GM19468 (cell line): ENCODE results near the gene FAM114A1.

Experiments
- ATAC-seq: cut with Tn5 transposase; IDR thresholded peaks from one replicate; pipeline ENCODE4 v1.9.1; 2021; ENCODE audit warnings: mild to moderate bottlenecking, moderate library complexity, moderate number of reproducible peaks; ENCODE audit not compliant: unreplicated experiment; ENCODE audit errors: extremely low read depth

Gene FAM114A1

DNA sequence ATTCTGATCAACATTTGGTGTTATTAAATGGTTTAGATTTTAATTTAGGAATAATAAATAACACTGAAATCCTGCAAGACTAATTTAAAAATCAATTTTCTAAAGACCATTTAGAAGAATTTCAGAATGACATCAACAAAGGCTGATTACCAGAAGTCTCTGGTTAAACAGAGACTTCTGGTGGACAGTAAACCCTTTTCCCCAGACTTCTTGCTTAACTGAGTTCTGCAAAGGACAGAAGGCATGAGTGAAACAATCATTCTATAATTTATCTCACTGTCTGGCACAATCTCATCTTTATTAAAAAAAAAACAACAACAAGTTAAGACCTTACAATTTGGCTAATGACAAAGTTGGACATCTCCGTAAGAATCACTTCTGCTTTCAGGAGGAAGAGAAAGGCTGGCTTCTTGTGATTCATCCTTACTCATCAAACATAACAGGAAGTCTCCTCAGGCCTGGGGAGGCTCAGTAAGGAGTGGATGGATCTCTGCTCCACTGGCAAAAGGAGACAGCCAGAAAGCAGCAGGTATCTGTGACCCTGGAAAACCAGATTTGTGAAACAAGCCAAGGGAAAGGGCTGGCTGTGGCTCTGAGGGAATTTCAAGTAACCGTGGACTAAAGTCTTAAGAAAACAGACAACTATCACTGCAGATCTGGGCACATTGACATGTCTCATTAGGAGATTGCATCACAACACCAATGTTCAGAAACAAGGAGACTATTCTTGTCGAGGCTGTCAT is 10.1 kb upstream of the FAM114A1 start:
- ATAC-seq = no peak

DNA sequence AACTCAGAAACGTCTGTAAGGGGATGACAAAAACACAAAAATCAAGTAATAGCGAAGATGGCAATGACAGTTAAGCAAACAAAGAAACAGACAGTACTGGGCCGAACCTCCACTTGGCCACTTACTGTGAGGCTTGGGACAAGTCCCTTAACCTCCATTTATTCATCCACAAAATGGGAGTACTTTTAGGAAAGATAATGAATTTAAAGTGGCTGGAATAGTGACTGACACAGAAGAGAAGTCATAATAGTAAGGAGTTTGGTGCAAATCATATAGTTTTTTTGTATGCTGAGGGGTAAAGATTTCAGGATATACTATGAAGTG is 9.5 kb upstream of the FAM114A1 start:
- no peak for ATAC-seq

DNA sequence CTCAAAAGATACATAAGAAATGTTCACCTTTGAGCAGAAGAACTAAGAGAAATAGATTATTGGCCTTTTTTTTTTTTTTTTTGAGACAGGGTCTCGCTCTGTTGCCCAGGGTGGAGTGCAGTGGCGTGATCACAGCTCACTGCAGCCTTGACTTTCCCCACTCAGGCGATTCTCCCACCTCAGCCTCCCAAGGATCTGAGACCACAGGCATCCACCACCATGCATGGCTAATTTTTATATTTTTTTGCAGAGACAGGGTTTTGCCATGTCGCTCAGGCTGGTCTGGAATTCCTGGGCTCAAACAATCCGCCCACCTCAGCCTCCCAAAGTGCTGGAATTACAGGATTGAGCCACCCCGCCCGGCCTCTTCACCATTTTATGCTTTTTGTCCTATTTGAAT is 8.1 kb upstream of the FAM114A1 start:
- no peak for ATAC-seq

DNA sequence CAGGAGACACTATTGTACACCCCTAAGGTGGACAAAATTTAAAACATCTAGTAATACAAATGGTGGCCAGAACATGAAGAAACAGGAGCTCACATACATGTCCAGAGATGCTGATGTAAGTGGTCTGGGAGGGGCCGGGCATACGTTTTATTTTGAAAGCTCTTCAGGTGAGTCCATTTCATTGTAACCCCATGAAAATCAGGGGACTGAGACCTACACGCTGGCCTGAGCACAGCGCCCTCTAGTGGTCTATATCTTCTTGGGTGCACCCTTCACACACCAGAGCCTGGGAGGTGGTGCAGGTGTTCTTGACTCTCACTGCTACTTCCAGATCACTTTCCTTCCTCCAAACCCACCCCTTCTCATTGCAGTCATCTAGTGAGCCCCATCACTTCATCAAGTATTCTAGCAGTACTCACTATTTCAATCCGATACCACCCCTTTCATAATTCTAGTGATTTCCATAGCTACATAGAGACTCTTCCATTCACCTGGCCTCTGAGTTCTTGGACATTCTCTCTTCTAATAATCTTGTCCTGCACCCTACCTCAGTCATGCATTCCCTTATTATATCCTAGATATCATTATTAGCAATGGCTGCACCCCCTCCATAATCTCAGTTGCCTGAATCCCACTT is 6.7 kb upstream of the FAM114A1 start:
- ATAC-seq = peak; percentile 25

DNA sequence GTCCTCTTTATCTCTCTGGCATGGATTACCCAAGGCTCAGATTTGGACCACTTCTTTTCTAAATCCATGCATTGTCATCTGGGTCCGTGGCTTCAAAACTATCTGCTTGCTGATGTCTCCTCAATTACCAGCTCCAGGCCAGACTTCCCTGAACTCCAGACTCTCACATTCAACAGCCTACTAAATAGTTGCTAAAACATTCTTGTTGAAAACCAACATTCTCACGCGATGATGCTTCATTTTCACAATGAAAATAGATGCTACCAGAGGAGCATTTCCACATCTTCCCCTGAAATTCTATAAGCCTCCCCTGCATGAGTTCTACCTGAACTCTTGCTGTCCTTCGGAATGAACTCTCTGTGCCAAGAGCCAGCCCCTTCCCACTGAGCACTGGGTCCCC is 5.8 kb upstream of the FAM114A1 start:
- ATAC-seq = no peak

DNA sequence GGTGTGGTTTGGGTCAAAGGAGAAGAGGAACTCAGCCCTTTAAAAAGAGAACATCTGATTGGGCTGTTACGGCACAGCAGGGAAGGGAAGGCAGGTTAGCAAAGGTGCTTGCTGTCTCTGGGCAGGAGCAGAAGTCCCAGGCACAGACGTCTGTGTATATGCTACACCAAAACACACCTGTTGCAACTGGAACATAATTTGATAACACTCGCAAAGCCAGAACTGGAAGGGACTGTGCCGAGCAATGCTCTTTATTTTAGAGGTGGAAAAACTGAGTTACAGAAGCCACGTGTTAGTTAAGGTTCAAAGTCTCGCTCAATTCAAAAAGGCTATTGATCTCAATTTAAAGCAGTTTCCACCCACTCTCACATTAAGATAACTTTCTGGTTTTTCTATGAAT is 2.2 kb upstream of the FAM114A1 start:
- ATAC-seq = no peak

DNA sequence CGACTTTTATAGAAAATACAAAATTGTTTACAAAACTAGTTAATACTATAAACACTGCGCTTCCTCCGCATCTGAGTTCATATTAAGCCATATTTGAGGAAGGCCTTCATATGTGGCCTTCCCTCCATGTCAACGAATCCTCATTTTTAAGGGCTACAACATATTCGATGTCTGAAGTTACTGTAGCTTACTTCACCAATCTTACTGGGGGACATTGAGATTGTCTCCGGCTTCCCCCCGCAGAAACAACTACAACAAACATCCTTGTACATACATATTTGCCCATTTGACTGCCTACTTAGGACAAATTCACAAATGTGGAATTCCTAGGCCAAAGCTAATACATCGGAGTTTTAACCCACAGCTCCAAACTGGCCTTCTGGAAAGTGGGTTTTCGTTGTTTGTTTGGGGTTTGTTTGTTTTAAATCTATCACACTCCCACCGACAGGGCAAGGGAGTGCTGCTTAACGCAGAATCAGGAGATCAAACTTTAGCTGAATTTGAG is 581 bp upstream of the FAM114A1 start:
- ATAC-seq = no peak

DNA sequence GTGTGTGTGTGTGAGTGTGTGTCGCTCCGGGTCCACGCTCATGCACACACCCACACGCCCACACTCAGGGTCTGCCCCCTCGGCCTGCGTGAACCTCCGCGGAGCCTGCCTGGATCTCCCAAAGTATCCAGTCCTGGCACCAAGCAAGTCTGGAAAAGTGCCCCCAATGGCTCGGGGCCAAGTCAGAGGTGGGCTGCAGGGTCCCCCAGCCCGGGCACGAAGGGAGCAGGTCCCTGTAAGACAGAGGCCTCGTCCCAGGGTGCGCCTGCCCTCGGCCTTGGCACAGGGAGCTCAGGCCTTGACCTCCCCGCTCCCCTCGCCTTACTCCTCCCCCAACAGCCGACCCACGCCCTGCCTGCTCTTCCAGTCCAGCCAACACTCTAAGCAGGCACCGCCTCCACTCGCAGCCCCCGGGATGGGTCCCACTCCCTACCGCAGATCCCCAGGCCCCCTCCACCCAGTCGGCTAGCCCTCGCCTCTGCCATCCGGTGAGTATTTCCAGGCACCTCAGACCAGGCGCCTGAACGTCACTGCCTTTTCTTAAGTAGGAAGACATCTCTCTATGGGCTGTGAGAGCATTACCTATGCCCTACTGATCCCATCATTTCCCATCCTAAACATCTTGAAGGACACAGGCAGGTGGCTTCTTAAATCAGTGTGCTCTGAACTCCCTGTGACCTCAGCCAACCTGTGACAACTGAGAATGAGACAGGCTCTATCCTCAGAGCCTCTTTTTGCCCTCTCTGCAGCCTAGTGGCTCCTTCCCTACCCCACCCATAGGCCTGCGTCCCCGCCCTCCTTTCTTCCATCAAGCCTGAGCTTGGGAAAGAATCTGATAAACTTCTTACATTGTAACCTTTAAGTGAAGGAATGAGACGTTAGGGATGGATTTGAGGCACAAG is 704 bp downstream of the FAM114A1 start:
- ATAC-seq = no peak

DNA sequence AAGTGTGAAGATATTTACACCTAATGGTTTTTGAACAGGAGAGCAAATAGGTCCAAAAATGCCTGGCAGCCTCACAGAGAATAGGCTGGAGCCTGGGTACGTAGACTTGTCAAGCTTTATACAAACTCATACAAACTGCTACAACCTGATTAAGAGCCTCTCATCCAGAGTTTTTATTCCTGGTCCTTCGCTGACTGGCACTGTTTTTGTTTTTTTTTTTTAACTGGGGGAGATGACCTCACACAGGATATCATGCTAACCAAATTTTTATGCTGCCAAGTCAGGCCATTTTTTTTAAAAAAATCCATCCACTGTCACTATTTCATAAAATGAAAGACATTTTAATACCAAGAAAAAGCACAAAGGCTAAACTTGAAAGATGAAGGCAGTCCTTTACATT is 1.9 kb downstream of the FAM114A1 start:
- no peak for ATAC-seq

DNA sequence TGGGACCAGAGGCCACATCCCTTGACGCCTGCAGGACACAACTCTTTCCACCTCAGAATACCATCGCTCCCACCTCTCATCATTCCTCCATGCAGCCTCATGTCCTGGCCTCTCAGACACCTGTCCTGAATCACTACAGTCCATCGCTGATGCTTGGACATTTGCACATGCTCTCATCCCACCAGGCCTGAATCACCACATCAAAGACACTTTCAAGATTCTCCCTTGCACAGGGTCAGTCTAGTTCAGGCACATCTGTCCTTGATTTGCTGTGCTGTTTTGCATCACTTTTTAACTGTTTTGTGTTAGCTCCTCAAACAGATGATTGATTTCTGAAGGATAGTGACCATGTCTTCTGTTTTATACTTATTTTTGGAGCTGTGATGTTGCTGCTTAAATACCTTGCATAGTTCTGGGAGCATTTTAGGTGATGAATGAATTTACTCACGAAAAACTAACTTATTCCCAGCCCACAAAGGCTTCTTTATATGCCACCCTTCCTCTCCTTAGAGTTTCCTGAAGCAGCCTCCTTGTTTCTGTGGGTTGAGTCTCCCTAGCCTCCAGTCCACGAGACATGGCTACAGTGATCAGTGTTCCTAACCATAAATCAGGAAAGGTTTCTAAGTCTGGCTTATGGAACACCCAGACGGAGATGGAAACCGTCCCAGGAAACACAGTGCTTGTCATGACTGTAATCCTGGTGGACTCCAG is 2.6 kb downstream of the FAM114A1 start:
- no peak for ATAC-seq

DNA sequence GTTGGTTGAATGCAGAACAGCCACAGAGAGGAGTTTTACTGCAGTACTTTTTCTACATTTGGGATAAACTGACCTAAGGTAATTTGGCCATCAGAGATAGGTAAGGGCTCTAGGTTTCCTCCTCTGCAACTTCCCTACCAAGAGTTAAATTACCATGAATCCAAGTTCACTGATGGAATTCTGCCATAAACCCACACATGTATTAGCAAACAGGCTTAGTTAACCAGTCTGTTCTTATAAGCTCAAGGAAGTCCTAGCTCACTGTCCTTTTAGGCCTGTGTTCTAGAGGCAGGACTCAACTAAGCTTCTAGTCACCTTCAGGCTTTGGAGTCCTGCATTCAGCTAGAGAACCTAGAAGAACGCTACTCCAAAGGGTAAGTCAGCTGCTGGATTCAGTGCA is 4.0 kb downstream of the FAM114A1 start:
- ATAC-seq = no peak

DNA sequence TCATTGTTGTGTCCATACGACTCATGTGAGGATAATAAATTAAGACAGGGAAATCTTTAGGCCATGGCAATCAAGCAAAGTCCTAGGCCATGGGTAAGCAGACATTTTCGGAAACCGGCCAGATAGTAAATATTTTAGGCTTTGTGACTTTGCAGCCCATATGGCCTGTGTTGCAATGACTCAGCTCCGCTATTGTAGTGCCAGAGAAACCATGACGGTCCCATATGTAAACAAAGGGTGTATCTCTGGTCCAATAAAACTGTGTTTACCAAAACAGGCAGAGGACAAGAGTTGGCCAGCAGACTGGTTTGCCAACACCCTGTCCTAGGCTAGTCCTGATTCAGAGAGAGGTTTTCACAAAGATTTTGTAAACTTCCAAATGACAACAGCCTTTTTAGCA is 5.0 kb downstream of the FAM114A1 start:
- no peak for ATAC-seq

DNA sequence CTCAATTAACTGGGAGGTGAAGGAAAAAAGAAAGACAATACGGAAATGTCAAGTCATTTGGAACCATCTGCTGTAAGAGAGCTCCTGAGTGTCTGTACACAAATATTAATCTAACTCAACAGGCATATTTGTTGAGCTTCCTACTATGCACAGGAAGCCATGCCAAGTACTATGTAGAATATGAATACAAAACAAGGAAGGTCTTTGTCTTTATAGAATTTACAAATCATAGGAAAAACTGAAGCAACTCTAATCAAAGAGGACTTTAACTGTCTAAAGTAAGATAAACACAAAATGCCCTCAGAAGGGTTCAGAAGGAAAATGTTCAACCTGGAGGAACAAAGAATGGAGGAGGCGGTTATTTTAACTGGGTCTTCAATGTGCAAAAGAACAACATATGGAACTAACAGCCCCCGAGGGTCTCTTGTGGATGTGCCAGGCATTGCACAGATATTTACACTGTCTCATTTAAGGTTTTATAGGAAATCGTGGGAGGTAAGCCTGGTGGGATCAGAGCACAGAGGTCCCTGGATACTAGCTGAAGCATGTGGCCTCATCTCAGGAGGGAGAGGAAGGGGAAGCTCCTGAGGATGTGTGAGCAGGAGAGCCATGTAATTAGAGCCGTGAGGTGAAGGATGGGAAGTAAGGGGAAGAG is 5.8 kb downstream of the FAM114A1 start:
- ATAC-seq = no peak

DNA sequence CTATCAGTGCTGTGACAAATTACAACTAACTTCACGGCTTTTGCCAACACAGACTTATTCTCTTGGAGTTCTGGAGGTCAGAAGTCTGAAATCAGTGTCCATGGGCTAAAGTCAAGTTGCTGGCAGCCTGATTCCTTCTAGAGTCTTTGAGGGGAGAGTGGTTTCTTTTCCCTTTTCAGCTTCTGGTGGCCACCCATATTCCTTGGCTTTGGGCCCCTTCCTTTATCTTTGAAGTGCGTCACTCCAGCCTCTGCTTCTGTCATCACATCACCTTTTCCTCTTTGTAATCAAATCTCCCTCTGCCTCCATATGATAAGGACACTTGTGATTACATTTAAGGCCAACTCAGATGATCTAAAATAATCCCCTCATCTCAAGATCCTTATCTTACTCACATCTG is 9.0 kb downstream of the FAM114A1 start:
- no peak for ATAC-seq

DNA sequence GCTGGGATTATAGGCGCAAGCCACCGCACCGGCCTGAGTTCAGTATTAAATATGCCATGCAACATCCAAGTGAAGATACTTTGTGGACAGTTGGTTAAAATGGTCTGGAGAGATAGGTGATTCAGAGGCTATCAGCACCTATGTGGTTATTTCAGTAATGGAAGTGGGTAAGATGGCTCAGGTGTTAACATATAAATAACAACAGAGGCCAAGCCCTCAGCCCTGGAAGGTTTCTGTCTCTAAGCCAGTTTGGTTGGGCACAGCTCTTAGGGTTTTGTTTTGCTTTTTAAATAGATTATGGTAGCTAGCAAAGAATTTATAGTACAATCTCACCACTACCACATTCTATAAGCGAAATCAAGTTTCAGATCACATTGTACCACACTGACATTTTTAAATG is 16.6 kb downstream of the FAM114A1 start:
- no peak for ATAC-seq

DNA sequence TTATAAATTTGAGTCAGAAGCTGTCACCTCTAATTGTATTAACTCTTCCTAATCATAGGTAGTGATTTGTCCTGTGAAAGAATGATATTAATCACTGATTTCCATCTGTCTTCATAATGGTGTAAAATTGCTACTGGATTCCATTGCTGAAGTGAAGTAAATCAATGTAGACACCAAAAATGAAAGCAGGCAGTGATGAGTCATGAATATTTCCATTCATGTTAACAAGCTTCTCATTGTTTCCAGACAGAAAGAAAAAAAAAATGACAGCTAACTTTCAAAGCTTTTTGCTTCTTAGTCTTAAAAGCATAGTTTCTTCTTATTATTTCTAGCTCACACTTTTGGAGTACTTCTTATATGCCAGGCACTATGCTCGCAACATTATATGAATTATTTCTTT is 21.5 kb downstream of the FAM114A1 start:
- no peak for ATAC-seq

DNA sequence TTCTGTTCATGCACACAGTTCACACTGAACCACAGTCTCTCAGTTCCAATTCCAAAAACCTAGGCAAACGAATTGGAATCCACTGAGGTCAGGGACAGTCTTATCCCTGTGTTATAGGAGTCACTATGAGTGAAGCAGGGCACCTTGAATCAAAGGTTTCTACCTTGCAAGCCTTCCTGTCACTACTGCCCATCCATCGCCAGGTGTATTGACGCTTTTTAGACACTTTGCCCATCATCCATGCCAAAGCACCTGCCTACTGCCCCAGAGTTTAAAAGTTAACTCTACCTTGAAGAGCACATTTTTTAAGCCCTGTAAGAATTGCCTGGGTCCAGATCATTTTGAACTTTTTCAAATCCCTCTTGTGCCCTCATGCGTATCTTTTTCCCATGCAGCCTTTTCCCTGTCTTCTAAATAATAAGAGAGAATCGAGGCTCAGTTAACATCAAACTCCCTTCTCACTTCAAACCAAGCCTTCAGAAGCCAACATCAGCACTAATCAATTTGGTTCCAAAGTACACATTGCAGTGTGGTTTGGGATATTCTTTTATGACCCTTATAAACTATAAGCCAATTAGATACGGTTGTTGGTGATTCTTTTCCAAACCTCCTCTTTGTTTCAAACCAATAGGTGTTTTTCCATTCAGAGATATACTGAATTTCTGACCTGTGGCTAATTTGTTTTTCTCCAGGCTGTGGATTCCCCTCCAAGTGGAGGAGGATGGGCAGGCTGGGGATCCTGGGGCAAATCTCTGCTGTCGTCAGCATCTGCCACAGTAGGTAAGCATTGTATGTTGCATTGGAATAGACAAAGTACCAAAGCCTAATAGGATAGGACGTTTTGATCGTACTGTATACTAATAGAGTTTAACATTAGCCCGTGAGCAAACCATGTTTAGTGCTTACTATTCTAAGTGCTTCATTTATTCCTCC is 23.7 kb downstream of the FAM114A1 start:
- no peak for ATAC-seq

DNA sequence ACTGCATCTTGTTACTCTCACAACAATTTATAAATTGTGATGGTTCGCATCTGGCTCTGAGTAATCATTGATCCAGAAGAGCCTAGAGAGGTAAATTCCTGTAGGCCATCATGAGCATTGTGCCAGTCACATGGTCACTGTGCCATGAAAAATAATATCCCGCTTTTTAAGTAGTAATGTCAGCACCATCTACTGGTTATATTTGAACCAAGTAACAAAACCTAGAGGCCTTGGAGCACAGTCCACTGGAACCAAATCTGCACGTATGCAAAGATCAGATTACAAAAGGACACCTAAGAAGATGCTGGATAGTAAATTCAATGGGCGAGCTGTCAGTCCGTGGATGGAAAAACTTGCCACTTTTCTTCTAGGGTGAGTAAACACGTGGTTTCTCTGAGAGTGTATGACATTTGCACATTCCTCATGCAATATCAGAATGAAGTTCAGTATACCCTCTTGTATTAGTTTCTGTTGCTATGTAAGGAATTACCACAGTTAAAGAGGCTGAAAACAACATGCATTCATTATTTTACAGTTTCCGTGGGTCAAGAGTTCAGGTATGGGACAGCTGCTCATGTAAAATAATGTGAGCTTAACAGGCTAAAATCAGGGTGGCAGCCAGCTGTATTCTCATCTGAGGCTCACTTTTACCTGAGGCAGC is 26.8 kb downstream of the FAM114A1 start:
- no peak for ATAC-seq
